Hematopoietic multipotent progenitor cell treated with erythropoietin and hydrocortisone succinate and interleukin-3 and kit ligand, for 15 days (in vitro differentiated cells): ENCODE data around the gene SEZ6L.

Experiments
- DNase-seq: peaks from one replicate; pipeline ENCODE4 v3.0.0-alpha.2; 2015; ENCODE audit warnings: low spot score

SEZ6L gene

GRCh38 chr22:26334232-26334631, 165.0 kb downstream of the SEZ6L start:
- DNase-seq: no peak

DNA sequence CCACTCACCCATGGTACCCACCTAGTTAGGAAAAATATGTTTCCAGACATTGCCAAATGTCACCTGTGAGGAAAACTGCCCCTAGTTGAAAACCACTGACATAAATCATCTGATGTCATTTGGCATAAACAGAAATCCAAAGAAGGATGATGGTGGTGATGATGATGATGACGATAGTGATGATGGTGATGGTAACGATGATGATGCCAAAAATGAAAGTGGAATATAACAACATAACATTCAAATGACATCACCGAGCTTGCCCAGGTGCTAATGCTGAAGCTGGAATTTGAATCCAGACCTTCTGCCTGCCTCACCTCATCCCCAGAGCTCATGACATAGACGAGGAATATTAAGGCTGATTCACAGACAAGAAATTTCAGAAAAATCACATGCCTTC, 167.5 kb downstream of the SEZ6L start:
- no peak for DNase-seq

GRCh38 chr22:26339755-26340154, 170.5 kb downstream of the SEZ6L start:
- DNase-seq: no peak

GRCh38 chr22:26342745-26343410, 173.6 kb downstream of the SEZ6L start:
- no peak for DNase-seq

DNA sequence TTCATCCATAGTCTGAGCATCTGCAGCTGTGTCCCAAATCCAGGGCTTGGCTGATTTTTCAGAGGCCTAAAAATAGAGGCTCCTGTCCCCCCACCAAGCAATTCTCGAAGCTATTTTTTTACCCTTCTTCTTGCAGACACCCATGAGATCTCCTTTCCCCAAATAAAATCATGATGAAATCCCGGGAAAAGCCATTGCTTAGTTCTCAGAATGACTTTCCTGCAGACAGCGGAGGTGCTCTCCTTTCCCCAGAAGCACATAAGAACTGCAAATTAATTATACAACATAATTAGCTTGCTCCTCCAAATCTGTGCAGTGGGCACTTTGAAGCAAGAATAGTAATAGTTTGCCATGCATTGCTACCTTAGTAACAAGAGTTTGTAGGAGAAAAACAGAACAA, 176.2 kb downstream of the SEZ6L start:
- DNase-seq: no peak

- no peak for DNase-seq
Observed at GRCh38 chr22:26348810-26349526, 179.7 kb downstream of the SEZ6L start.

GRCh38 chr22:26354707-26355106, 185.4 kb downstream of the SEZ6L start:
- DNase-seq: no peak

GRCh38 chr22:26357281-26357680, 188.0 kb downstream of the SEZ6L start:
- DNase-seq: no peak

DNA sequence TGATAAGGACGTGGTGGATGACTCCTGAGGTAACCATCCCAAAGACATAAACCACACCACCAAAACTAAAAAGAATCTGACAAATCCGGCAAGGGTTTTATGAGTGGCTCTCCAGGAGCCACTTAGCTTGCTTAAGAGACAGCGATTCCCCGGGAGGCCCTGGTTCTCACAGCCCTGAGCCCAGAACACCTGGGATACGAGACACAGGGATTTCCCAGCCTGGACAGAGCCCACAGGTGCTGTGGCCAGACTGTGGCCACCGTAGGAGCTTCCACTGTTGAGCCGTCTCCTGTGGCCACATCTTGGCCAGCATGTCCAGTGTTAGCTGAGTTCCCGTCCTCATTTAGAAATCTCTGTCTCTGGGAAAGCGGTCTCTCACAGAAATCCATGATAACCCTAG, 188.6 kb downstream of the SEZ6L start:
- DNase-seq: no peak

GRCh38 chr22:26359156-26359555, 189.9 kb downstream of the SEZ6L start:
- DNase-seq: no peak

DNA sequence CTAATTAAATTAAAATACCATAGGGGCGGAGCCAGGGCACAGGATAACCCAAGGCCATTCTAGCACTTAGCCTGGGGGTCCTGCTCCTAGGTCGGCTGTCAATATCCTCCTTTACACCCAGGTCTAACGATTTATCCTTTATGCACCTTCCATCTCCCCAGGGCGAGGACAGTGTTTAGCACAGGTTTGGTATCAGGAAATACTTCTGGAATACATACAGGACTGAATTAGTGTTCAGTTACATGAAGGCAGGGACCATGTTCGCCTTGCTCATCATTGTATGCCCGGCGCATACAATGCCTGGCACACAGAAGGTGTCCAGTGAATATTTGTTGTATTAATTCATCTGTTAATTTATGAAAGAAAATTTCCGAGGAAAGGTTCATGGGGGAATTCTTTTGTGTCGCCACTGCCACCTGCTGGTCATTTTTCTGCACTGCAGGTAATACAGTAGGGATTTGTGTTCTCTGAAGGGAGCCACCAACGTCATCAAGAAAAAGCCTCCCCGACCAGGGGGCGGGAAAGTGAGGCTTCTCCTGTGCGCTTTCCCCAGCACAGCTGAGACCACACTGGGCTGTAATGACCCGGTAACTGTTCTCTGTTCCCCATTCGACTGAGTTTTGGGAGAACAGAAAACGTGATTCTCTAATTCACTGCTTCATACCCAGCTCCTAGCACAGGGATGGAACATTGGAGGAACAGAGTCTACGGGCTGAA, 191.1 kb downstream of the SEZ6L start:
- DNase-seq: peak; percentile 70

DNA sequence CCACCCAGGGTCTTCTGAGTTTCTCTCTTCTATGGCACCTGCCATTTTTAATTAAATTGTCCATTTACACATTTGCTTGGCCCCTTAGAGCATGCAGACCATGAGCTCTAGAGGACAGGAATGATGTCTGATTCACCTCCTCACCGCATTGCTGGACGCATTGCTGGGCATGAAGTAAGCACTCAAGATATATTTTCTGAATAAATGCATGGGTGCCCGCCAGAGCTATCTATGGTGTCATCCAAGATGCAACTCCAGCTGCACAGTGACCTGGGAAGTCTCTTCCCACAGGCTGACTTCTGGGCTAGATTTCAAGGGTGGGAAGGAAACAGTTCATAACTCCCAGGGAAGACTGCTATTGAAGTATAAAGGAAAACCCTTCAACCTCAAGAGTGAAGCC, 193.2 kb downstream of the SEZ6L start:
- DNase-seq: no peak

- DNase-seq: peak; percentile 50
Observed at GRCh38 chr22:26364066-26365015, 195.1 kb downstream of the SEZ6L start.

DNA sequence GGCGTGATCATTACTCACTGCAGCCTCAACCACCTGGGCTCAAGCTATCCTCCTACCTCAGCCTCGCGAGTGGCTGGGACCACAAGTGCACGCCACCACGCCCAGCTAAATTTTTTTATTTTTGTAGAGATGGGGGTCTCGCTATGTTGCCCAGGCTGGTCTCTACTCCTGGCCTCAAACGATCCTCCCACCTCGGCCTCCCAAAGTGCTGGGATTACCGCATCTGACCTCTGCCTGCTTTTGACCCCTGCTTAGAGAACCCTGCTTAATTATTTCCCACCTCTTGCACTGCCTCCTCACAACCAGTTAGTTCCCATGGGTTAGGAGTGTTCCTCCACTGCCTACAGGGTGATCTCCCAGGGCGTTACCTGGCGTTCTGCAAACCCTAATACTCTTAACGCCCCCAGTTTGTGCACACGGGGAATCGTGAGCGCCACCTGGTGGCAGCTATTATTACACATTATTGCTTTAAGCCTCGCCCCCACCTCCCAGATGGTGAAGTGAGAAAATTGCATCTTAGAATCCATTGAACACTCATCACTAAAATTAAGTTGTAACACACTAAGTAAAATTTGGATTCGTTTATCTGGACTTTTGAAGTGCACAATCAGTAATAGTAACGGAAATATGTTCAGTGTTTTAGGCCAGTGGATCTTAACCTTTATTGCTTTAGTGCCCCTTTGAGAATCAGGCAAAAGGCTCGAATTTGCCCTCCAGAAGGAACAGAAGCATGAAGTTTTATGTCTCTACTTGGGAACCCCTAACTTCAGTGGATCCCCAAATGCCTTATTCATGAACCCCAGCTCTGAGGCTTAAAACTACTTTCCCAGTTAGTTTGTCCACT, 198.4 kb downstream of the SEZ6L start:
- DNase-seq: peak; percentile 73

DNA sequence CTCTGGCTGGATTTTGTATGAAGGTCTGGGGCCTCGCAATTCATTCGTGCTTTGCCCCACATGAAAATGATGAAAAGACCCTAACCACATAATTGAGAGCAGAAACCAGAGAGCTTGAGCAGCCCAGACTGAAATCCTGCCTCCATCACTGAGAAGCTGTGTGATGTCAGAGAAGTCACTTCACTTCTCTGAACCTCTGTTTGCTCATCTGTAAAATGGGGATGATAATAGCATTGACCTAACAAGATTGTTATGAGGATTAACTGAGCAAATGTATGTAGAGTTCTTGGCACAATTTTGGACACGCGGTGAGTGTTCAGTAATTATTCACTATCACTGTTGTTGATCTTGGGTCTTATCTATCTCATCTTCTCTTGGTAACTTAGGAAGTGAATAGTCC, 203.6 kb downstream of the SEZ6L start:
- DNase-seq: no peak

DNA sequence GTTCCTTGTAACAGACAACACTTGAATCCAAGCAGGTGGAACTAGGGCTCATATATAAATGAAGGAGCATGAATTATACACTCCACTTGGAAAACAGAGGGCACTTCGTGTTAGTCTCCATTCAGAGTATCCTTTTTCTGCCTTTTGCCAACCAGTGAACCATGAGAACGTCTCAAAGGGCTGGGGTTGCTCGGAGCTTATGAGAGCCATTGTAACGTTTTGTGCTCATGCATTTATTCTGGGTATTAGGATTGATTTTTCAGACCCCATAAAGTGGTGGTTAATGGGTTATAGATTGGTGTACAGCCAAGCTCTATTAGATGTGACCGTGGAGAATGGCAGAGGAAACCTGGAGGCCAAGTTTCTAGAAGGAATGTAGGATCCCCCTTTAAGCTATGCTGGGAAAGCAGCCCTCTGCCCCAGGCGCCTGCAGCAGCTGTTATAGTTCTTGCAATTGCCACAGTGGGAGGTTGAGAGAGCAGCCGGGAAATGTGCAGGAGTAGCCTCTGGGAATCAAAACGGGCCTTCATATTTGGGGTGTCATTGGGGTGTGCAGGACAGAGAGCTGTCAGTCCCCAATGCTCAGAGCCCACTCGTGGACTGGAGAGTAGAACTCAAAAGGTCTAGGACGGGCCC, 205.2 kb downstream of the SEZ6L start:
- DNase-seq: no peak

DNA sequence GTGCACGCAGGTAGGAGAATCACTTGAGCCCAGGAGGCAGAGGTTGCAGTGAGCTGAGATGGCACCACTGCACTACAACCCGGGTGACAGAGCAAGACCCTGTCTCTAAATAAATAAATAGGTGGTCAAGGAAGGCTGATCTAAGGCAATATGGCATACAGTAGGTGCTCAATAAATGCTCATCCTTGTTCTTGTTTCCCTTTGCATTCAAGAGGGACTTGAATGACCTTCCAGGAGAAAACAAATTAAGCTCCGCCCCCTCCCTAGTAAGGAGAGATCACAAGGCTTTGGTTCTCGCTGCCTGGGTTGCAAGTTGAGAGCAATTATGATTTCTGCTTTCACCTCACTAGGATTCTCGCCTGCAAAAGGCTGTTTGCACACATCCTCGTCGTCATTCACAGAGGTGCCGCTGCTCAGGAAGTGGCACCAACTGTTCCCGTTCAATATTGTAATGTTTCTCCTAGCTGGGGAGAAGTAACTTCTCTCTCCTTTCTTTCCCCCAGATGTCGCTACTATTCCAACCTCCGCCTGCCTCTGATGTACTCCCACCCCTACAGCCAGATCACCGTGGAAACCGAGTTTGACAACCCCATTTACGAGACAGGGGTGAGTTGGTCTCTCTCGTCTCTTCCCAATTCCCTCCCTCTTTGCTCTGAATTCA, 208.0 kb downstream of the SEZ6L start:
- DNase-seq: no peak

DNA sequence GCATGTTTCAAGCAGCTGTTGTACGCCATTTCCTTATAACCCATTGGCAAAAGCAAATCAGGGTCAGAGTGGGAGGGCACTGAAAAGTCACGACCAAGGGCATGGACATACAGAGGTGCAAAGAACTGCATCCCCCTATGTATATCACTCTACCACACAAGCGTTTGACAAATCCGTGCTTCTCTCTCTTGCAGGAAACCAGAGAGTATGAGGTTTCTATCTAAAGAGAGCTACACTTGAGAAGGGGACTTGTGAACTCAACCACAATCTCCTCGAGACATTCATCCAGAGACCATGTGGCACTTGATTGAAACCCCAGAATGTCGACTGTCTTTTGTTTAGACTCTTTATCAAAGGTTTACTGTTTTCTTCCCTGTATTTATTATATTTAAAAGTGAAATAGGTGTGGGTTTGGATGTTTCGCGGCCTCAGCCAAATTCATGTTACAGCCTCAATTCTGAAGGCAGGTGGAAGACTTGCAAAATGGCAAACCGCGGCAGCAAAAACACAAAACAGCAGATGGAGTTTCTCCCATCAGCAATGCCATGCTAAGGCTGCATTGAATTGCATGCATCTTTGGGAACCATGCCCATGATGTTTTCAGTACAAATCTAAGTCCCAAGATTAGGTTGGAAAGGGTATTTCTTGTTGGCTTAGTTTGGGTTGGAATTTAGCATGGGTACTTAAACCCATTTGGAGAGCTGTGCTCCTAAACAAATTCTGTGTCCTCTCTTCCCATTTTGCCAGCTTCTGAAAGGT, 211.0 kb downstream of the SEZ6L start:
- no peak for DNase-seq

DNA sequence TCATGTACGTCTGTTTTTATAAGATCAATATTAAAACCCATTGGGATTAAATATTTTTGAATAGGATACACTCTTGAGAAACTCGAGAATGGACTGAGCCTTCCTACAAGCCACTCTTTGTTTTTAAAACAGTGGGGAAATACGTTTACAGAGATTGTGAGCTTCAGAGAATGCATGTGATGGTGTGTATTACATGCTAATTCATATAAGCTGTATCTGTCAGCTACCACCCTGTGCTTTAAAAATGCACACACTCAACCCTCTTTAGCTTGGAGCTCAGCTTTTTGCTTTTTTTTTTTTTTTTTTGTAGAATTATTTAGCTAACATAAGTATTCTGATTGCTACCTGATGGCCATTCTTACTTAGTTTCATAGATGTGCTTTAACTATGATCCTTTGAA, 213.5 kb downstream of the SEZ6L start:
- no peak for DNase-seq
